HG02970 (cell line): ENCODE data around the gene KRT15.
"Not testable (repeated sequence)": the region's sequence is repeated elsewhere in the genome, so short reads cannot be mapped to it uniquely, and the experiment has no call there.

ENCODE experiments used
- ATAC-seq: cut with Tn5 transposase; IDR thresholded peaks from one replicate; pipeline ENCODE4 v1.9.1; 2021; ENCODE audit warnings: mild to moderate bottlenecking, moderate library complexity, moderate number of reproducible peaks; ENCODE audit not compliant: unreplicated experiment, low FRiP score

KRT15 gene

GRCh38 chr17:41544935-41545334 lies 26.2 kb upstream of the KRT15 start:
- no peak for ATAC-seq

GRCh38 chr17:41544491-41544892 lies 25.8 kb upstream of the KRT15 start:
- no peak for ATAC-seq

GRCh38 chr17:41542786-41543185 lies 24.1 kb upstream of the KRT15 start:
- not testable (repeated sequence) for ATAC-seq

GRCh38 chr17:41542357-41542756 lies 23.7 kb upstream of the KRT15 start:
- ATAC-seq: no peak

- no peak for ATAC-seq
Measured at GRCh38 chr17:41540921-41541625, 22.4 kb upstream of the KRT15 start.

GRCh38 chr17:41539979-41540701 lies 21.4 kb upstream of the KRT15 start:
- no peak for ATAC-seq

- ATAC-seq: no peak
Measured at GRCh38 chr17:41539071-41539492, 20.4 kb upstream of the KRT15 start.

- ATAC-seq: no peak
Measured at GRCh38 chr17:41538565-41538991, 19.9 kb upstream of the KRT15 start.

- no peak for ATAC-seq
Measured at GRCh38 chr17:41537990-41538389, 19.3 kb upstream of the KRT15 start.

GRCh38 chr17:41537614-41537954 lies 18.9 kb upstream of the KRT15 start:
- no peak for ATAC-seq

GRCh38 chr17:41536741-41537613 lies 18.3 kb upstream of the KRT15 start:
- ATAC-seq: no peak

GRCh38 chr17:41535764-41536481 lies 17.2 kb upstream of the KRT15 start:
- no peak for ATAC-seq

GRCh38 chr17:41534899-41535546 lies 16.3 kb upstream of the KRT15 start:
- no peak for ATAC-seq

- no peak for ATAC-seq
Measured at GRCh38 chr17:41533613-41534012, 14.9 kb upstream of the KRT15 start.

GRCh38 chr17:41532947-41533570 lies 14.4 kb upstream of the KRT15 start:
- ATAC-seq: no peak

- ATAC-seq: no peak
Measured at GRCh38 chr17:41531993-41532392, 13.3 kb upstream of the KRT15 start.

GRCh38 chr17:41530062-41531048 lies 11.7 kb upstream of the KRT15 start:
- ATAC-seq: no peak

GRCh38 chr17:41529491-41529915 lies 10.8 kb upstream of the KRT15 start:
- ATAC-seq: no peak
